Fibroblast of peridontal ligament (primary cell): Measurements from ENCODE around the gene ZNF860.

Source experiments
- DNase-seq: peaks from one replicate; pipeline ENCODE4 v3.0.0-alpha.2; 2010; ENCODE audit errors: extremely low read depth

Gene ZNF860

DNA sequence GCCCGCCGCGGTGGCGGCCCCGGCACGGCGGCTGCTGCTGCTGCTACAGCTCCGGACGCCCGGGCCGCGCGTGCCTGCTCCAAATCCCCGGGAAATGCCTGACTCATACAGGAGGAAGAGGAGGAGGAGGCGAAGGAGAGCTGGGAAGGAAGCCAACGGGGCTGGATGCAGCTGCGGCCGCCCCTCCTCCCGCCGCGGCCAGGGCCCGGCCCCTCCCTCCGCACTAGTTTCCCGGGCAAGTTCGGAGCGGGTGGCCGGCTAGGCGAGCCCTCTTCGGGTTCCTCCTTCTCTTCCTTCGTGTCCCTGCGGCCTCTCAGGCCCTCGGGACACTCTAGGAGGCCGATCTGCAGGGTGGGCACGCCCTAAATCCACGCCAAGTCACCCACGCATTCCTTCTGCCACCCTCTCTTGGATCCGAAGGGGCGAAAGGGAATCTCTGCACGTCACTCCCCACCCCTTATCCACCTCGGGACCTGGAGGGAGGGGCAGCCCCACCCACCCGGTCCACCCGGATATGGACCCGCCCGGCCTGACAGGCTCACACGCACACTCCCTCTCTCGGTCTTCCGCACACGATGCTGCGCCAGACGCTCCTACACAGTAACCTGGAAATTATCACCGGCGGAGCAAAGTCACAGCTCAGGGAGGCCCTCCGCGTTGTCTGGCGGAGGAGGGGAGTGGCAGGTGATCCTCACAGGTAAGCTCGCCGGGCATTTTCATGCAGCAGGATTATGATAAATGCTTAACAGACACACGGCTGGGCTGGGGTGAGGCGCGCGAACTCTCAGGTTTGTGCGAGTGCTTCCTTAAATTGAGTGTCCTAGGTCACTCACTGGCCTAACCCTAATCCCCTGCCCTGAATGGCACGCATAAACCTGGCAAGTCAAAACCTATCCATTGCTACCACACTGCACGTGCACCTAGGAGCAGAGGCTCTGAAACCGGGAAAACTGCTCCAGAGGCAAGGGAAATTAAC, at the start of gene ZNF860, which contains the start of gene OSBPL10:
Gene ZNF860, plus strand, starts transcription at position 545 of the 976 bp plus-strand sequence. CDS start 7,330 bp downstream, outside the sequence.
Gene OSBPL10, minus strand, starts transcription at position 57 of the 976 bp plus-strand sequence. CDS start 83 bp downstream, outside the sequence.
- DNase-seq: peak; percentile 93

DNA sequence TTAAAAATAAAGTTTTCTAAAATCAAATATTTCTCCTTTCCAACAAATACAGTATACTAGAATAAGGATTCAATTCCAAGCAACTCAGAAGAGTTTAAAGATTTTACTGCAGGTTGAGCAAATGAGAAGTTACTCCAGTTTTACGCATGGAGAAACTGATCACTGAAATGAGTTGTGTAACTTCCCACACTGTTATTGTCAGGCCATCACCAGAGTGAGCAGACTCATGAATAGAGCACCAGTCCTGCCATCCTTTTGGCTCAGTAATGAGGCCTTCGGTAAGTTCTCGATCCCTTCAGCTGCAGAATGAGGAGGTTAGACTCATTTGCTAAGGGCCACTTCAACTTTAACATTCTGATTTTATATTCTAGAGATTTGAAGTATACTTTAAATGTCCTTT, 48.6 kb upstream of the ZNF860 start:
- no peak for DNase-seq

DNA sequence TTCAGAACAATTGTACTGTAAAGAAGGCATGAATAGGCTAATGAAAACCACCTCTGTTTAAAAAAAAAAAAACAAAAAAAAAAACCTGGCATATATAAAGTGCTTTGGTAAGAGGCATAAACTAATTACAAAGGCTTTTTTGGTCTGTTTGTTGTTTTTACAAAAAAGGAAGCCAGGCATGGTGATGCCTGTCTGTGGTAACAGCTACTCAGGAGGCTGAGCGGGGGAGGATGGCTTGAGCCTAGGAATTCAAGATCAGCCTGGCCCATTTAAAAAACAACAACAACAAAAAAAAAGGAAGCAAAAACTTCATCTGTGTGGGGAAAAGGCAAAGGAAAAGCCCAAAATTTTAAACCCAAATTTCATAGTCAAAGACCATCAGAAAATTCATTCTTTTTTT, 47.5 kb upstream of the ZNF860 start:
- DNase-seq: peak; percentile 26

DNA sequence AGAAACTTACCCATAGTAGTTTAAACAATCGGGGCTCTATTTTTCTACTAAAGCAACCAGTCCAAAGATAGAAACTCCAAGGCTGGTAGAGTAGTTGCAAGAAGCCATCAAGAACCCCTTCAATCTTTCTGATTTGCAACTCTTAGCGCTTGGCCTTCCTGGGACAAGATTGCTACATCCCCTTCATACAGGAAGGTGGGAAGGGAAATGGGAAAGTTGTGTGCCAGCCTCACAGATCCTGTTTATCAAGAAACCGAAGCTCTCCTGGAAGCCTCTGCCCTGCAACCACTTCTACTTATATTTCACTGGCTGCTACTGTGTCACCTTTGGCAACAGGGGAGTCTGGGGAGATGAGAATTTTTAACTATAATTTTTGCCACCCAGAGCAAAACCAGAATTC, 46.7 kb upstream of the ZNF860 start:
- DNase-seq: no peak

DNA sequence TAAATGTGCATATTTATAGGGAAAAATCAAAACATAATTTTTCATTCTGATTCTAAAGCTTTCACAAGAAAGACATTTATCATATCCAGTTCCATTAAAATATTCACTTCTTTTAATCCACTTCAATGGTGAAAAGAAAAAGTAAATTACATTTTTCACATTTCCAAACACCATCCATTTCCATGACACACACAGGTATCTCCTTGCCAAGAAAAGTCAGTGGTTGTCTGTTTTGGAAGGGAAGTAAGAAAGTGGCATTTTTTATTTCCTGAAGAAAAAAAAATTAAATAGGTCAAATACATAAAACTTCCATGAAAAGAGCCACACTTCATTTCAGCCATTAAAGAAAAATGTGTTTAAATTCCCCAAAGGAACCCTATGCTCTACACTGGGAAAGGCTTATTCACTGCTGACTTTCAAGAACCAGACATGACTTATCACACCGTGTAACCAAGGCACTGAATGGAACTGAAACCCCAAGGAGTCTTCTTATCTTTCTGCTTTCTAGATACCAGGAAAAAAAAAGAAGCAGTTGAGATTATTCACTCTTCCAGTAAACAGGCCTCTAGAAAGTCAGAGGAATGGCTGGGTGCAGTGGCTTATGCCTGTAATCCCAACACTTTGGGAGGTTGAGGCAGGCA, 45.0 kb upstream of the ZNF860 start:
- no peak for DNase-seq

DNA sequence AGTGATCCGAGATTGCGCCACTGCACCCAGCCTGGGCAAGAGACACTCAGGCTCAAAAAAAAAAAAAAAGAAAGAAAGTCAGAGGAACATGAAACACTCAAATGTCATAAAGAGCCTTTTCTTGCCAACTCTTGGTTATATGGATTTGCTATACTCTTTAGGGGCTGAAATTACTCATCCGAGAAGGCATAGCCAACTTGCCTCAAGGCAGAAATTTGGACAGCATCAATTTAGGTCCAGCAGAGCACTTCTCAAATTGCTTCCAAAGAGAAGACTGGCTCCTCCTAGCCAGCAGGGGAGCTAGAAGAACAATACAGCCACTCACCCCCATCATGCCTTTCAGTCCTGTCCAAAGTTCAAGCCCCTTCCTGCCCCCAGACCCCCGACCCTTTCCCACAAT, 44.3 kb upstream of the ZNF860 start:
- DNase-seq: no peak

DNA sequence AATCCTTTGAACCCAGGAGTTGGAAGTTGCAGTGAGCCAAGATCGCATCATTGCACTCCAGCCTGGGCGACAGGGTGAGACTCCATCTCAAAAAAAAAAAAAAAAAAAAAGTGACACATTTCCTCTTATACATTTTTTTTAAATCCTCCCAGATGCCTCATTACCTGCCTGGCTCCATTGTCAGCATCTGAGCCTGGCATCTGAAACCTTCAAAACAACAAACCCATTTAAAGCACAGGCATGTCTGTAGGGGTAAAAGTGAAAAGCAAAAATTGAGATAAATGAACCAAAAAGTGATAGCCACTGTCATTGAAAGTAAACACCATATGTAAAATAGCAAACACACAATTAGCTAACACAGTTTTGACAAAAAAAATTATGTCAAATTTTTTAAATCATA, 39.1 kb upstream of the ZNF860 start:
- no peak for DNase-seq

DNA sequence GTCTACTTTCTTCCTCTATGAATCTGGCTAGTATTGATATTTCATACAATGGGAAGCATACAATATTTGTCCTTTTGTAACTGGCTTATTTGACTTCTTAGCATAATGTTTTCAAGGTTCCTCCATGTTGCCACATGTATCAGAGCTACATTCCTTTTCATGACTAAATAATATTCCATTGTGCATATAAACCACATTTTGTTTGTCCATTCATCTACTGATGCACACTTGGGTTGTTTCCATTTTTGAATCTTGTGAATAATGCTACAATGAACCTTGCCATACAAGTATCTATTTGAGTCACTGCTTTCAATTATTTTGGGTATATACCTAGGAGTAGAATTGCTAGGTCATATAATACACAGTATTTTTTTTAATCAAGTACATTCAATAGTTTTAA, 38.5 kb upstream of the ZNF860 start:
- no peak for DNase-seq

DNA sequence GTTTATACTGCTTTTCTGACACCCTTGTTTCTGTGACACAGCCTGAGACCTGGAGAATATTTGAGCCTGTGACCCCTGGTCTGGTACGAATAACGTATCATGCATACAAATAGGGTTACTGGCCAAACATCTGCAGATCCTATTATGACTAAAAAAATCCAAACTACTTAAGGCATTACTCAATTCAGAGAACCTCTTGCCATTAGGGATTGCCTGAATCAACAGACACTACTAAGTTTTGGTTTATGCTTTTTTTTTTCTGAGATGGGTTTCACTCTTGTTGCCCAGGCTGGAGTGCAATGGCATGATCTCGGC, 35.9 kb upstream of the ZNF860 start:
- DNase-seq: peak; percentile 89

DNA sequence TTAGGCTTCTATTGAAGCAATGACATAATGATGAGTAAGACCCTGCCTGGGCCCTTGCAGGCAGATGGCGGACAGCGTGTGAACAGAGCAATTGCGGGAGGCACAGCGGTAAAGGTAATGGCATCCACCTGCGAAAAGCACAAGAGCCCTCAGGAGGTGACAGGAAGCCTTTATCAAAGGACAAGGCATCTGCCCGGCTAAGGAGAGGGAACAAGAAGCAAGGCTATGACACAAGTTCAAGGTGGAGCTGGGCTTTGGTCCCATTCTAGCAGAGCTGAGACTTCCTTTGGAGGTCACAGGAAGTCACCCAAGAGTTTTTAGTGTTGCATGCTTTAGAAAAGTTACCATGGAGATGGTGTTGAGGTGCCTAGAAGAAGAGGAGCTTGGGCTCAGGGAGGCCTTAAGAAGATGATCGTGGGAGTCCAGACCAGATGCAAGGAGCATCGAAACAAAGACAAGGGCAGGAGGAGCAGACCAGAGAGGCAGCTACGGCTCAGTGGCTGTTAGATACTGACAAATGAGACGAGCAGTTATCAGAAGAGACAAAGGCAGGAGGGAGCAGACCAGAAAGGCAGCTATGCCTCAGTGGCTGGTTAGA, 35.0 kb upstream of the ZNF860 start:
- DNase-seq: no peak

DNA sequence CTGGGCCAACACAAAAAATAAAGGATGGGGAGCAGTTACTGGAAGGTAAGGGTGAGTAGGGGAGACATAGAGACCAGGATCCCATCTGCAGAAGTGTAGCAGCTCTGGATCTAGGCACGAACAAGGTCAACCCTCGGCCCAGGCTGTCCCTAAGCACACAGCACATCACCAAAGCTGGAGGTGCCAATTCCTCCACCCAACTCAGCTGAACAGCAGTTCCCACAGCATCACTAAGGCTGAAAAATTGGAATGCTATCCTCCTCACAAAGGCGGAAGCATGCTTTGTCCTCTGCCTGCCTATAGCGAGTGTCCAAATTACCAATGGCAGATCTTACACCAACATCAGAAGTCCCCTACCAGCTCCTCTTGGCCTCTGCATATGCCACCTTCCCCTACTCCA, 34.4 kb upstream of the ZNF860 start:
- DNase-seq: no peak

DNA sequence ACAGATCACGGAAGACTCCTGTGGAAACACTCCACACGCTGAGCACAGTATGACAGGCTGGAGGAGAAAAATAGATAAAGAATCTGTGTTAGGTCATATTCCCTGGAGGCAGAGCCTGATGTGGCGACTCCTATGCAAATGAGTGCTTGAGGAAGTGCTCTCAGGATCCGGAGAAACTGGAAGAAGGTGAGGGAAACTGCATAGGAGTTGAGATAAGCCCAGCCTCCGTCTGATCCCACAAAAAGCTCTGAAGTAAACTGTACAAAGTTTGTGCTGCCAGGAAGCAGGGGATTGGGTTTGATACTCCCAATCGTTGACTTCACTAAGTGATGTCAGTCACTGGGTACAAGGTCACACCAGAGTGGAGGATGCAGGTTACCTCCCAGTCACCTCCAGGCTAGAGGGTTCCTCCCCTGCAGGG, 33.9 kb upstream of the ZNF860 start:
- no peak for DNase-seq

DNA sequence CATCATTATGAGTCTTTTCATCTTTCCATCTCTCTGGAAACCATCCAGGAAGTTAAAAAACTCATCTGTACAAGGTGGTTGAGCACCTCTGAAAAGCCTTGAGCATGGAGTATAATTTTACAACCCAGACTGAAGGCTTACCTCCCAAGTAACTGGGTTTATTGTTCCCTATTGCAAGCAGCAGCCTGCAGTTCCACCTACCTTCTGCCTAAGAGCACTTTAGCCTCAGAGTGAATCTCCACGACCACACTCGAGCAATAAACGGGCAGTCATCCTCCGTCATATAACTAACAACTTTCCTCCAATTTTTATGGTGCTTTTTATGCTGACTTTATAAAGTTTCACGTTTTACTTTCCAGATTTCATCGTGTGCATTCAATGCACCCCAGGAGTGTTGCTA, 33.3 kb upstream of the ZNF860 start:
- no peak for DNase-seq

DNA sequence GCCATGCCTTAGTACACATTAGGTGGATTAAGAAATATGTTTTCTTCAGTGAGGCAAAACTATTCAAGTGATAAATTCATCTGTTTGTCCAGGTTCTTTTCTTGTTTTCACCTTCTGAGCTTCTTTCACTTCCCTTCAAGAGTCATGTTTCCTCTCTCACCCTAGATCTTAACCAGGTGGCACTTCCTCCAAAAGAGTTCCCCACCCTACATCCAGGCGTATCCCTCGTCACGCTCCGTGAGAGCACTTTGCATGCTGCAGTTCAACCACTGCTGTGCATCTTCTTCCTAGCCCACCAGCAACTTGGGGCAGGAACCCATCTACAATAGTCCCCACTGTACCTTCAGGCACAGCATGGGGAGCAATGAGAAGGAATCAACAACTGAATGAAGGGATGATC, 29.3 kb upstream of the ZNF860 start:
- DNase-seq: no peak

DNA sequence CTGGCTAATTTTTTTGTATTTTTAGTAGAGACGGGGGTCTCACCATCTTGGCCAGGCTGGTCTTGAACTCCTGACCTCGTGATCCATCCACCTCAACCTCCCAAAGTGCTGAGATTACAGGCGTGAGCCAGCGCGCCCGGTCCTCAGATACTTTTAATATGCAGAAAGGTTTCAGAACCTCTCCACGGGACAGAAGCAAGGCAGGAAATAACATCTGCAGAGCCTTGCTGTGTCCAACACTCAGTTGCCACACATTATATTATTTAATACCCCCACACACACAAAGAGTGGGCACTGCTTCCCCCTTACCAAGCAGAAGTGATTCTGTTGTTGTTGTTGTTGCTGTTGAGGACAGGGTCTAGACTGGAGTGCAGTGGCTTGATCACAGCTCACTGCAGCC, 28.5 kb upstream of the ZNF860 start:
- no peak for DNase-seq

DNA sequence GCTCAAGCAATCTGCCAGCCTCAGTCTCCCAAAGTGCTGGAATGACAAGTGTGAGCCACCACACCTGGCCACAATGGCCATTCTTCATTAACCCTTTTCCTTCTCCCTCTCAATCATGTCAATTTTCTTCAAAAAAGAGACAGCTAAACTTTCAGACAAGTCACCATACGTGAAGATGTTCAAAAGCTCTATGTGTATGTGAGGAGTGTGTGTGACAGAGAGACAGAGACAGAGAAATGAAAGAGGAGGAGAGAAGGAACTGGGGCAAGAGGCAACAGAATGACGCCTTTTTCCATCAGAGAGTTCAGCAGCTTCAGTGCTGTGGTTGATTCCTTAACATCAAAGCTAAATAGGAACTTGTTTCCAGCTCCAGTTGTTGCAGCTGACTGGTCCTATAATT, 27.9 kb upstream of the ZNF860 start:
- no peak for DNase-seq

DNA sequence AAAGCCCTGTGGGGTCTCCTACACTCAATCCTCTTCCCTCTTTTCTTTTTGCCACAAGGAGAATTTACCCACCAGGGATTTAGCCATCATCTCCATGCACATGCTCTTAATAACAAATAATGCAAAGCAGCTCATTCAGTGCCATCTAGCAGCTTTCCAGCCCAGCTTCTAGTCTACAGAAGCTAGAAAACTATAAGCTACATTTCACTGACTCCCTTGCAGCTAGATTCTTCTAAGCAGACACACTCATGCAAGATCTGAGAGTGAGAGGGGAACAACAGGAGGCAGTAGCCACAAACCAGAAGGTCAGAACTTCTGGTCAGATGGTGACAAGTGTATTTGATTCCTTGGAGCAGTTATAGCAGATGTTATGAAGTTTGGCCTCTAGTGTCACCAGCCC, 26.0 kb upstream of the ZNF860 start:
- DNase-seq: no peak

DNA sequence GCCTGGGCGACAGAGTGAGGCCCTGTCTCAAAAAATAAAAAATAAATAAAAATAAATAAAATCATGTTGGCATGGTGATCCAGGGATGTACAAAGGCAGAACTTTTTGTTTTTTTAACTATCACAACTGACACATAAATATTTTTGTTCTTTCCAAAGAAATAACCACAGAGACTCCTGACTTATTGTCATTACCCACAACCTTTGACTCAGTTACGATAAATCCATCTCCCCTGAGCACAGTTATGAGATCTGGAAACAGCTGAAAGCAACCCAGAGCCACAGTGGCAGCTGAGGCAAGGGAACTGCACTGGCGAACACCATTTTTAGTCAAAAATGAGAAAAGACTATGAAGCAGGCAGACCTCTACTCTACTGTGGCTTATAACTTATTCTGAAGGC, 24.4 kb upstream of the ZNF860 start:
- peak; percentile 27 for DNase-seq

DNA sequence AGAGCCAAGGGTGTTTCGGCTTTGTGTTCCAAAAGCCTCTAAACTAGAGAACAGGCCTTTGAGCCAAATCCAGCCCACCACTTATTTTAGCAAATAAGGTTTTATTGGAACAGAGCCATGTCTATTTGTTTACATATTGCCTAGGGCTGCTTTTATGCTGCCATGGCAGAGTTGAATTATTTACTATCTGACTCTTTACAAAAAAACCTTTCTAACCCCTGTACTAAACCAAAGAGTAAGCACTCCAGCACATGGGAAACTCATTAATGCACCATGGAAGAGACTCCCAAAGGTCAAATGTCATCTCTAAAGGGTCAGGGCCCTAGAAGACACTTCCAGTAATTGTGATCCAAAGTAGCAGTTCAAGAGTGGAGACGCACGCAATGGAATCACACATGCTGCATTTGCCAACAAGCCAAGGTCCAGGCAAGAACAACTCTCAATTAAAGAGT, 22.8 kb upstream of the ZNF860 start:
- peak; percentile 30 for DNase-seq

DNA sequence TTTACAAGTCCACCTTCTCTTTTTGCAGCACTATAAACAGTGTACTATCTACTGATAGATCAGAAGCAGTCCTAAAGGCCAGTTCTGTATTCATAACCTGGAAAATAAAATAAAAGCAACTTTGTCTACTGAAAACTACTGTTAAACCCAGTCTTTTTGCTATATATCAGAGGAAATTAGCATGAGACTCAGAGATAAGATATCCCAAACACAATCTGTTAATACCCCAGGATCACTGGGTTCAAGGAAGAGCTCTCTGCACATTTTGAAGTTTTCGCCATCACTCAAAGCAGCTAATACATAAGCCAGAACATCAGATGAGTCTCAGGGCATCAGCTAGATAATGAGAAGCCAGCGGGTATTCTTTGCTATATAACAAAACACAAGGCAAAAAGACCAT, 22.3 kb upstream of the ZNF860 start:
- DNase-seq: no peak

DNA sequence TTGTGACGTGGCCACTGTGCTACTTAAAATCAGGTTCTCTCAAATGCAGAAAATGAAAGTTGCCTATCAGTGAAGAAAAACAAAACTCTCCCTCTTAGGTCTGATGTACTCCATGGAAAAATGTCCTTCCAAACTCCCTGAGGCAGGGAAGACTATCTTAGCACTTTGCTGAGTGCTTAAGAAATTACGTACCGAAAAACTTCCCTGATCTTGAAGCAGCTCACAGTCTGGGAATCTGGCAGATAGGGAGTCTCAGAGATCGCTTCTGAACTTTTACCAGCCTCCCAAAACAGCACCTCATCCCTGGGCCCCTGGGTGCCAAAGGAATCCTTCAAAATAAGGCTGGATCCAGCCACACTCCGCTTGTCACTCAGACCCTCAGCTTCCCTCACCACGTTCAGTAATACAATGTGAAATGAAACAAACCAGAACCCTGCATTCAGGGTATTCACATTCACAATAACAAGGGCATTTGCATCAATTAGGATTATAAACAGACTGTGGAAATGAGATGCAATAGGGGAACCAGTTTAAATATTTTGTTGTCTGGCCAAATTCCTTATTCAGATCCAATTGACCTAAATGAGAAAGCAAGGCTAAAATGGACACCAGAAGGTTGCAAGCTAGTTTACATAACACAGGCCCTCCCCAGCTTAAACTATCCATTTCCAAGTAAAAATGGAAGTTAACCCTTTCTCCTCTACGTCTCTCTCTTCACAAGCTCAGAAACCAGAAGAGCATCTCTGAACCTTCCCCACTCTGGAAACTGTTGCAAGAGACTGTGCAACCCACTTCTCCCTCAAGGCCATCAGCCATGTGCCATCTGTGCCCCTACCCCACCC, 21.4 kb upstream of the ZNF860 start:
- peak; percentile 92 for DNase-seq
